ENCODE measurements around the gene TTC31.

Gene TTC31

GRCh38 chr2:74511104-74511989 lies 28.5 kb downstream of the TTC31 start:
- DNase-seq = no peak
- TF ChIP-seq GATA1 (IDR thresholded peaks at IDR 0.05; ENCODE audit: low read depth, low read length) = no peak
- no peak for TF ChIP-seq POLR2A (IDR thresholded peaks at IDR 0.05; ENCODE audit: low read length)

GRCh38 chr2:74512744-74513604 lies 30.1 kb downstream of the TTC31 start:
- no peak for DNase-seq
- no peak for TF ChIP-seq POLR2A (IDR thresholded peaks at IDR 0.05; ENCODE audit: low read length)
- no peak for TF ChIP-seq GATA1 (IDR thresholded peaks at IDR 0.05; ENCODE audit: low read depth, low read length)

GRCh38 chr2:74513605-74514367 lies 30.9 kb downstream of the TTC31 start:
- TF ChIP-seq GATA1 (IDR thresholded peaks at IDR 0.05; ENCODE audit: low read depth, low read length) = no peak
- no peak for TF ChIP-seq POLR2A (IDR thresholded peaks at IDR 0.05; ENCODE audit: low read length)
- DNase-seq = peak in 1 of 2 experiments; percentile 63

GRCh38 chr2:74514368-74515270 lies 31.7 kb downstream of the TTC31 start, which contains the start of gene TLX2:
Gene TLX2 (plus strand): TSS chr2:74514450. CDS start chr2:74514807, 357 bp downstream.
- DNase-seq = no peak
- TF ChIP-seq POLR2A (IDR thresholded peaks at IDR 0.05; ENCODE audit: low read length) = no peak
- no peak for TF ChIP-seq GATA1 (IDR thresholded peaks at IDR 0.05; ENCODE audit: low read depth, low read length)

GRCh38 chr2:74515271-74515980 lies 32.5 kb downstream of the TTC31 start:
- peak in 1 of 2 experiments; percentile 62 for DNase-seq
- TF ChIP-seq GATA1 (IDR thresholded peaks at IDR 0.05; ENCODE audit: low read depth, low read length) (no peak), POLR2A (IDR thresholded peaks at IDR 0.05; ENCODE audit: low read length) (no peak)

GRCh38 chr2:74515981-74516633 lies 33.2 kb downstream of the TTC31 start:
- TF ChIP-seq GATA1 (IDR thresholded peaks at IDR 0.05; ENCODE audit: low read depth, low read length) = no peak
- no peak for TF ChIP-seq POLR2A (IDR thresholded peaks at IDR 0.05; ENCODE audit: low read length)
- peak; percentile 85 to 86 for DNase-seq

- TF ChIP-seq POLR2A (IDR thresholded peaks at IDR 0.05; ENCODE audit: low read length) (no peak), GATA1 (IDR thresholded peaks at IDR 0.05; ENCODE audit: low read depth, low read length) (no peak)
- DNase-seq = no peak
Measured at GRCh38 chr2:74516650-74517049, 33.8 kb downstream of the TTC31 start.

GRCh38 chr2:74522516-74522915 lies 39.6 kb downstream of the TTC31 start:
- DNase-seq = no peak
- TF ChIP-seq GATA1 (IDR thresholded peaks at IDR 0.05; ENCODE audit: low read depth, low read length) = no peak
- TF ChIP-seq POLR2A (IDR thresholded peaks at IDR 0.05; ENCODE audit: low read length) = no peak

- DNase-seq = no peak
- TF ChIP-seq POLR2A (IDR thresholded peaks at IDR 0.05; ENCODE audit: low read length) (no peak), GATA1 (IDR thresholded peaks at IDR 0.05; ENCODE audit: low read depth, low read length) (no peak)
Measured at GRCh38 chr2:74524005-74524404, 41.1 kb downstream of the TTC31 start.

- TF ChIP-seq GATA1 (IDR thresholded peaks at IDR 0.05; ENCODE audit: low read depth, low read length) = no peak
- no peak for TF ChIP-seq POLR2A (IDR thresholded peaks at IDR 0.05; ENCODE audit: low read length)
Measured at GRCh38 chr2:74524955-74525716, 42.3 kb downstream of the TTC31 start.

More at GRCh38 chr2:74524955-74525716, 42.3 kb downstream of the TTC31 start:
- DNase-seq = no peak
